HG03135 (cell line): Measurements from ENCODE around the gene MBTD1.
"Not testable (repeated sequence)": the region's sequence is repeated elsewhere in the genome, so short reads cannot be mapped to it uniquely, and the experiment has no call there.

Source experiments
- ATAC-seq: cut with Tn5 transposase; IDR thresholded peaks from one replicate; pipeline ENCODE4 v1.9.1; 2021; ENCODE audit warnings: mild to moderate bottlenecking, moderate library complexity; ENCODE audit not compliant: unreplicated experiment

MBTD1 gene

DNA sequence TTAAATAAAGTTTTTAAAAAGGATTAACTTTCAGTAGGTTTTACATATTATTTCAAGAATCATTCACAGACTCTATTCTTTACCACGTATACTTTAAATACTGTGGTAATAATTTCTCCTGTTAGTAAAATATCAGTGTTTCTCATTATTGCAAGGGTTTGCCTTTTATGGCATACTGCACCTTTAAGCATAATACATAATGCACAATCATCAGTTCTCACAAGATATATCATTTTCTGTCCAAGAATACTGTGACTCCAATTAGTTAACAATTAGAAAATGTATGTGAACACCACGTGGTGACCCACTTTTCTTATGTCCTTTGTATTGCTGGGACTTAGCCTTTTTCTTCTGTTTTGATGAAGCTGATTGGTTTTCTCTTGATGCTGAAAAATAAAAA is 68.0 kb downstream of the MBTD1 start:
- no peak for ATAC-seq

DNA sequence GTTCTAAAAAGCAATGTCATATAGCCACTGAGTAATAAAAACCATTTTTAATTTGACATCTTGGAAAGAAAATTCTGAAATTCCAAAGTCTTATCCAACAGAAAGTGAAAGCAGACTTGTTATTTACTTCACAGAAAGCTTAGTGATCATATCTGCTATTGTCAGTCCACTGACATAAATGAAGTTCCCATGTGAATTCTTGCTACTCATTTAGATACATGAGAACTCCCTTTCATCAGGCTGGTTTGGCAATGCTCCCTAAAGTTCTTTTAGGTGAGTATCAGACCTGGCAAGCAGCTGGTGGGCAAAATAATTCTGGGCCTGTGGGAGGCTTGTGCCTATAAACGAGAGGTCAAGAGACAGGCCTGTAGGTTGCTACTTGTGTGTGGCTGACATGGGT is 70.2 kb downstream of the MBTD1 start:
- ATAC-seq: no peak

DNA sequence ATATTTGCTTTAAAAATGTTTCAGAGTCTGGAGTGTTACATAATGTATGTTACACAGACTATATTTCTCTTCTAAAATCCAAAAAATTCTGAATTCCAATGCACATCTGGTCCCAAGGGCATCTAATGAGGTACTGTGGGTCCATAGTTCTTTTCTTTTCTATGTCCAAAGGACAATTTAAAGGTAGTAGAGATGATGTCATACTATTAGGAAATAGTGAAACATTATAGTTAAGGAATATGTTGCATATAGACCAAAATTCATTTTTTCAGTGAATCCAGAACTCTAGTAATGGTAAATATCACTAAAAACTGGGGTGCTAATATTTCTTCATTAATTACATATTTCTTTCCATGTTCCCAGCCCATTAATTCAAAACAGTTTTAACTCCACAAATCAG is 70.7 kb downstream of the MBTD1 start:
- no peak for ATAC-seq

DNA sequence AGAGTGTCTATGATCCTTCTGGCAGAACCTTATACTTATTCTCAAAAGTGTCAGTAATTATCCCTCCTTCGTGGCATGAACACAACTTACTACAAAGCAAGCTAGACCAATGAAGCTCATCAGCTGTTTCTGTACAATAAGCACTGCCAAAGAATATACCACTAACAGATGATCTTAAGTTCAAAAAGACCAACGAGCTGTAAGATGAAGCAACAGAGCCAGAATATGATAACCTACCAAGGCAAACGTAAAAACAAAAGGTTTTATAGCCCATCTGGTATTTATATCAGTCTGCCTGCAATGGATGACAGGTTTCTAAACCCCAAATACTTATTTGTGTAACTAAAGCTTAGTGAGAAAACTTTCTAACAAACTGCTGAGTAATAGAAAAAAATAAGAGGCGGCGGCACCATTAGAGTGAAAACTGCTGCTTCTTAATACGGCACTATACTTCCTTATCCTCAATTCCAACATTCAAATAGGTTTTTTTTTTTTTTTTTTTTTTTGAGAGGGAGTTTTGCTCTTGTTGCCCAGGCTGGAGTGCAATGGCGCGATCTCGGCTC is 71.5 kb downstream of the MBTD1 start:
- ATAC-seq: no peak

DNA sequence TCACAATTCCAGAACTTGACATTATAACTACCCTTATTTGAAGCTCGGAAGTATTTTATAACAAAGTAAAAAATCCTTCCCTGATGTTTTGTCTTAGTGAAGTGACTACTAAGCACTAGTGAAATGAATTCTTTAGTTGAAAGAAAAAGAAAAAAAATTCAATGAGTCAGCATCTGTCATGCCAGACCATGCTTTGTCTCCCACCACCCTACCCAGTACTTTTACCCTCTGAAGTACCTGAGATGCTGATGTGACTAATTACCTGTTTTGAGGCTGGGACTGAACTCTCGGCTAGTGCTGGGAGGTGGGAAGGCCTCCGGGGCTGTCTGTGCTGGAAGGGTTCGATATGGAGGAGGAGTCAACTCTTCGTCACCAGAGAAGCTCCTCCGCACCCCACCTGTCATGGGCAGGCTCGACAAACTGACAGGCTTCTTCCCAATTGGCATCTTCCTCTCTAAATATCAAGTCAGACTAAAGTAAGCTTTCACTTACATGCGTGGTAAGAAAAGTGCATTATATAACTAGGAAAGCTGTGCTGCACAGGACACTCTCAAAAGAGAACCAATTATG is 74.0 kb downstream of the MBTD1 start:
- no peak for ATAC-seq

DNA sequence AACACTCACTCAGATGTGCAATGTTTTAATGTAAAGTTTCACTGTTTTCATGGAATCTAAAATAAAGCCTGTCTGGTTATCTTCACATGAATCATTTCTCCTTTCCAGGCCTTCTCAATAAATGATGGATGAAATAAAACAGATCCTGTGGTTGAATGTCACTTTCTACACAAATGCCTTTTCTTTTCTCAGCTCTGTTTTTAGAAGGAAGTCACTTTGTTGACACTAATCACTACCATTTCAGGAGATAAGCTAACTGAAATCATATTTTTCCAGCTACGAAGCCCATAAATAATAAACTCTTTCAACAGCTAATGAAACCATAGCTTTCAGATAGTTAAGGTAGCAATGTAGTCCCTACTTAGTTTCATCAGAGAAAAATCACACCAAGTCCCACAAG is 75.7 kb downstream of the MBTD1 start:
- no peak for ATAC-seq

DNA sequence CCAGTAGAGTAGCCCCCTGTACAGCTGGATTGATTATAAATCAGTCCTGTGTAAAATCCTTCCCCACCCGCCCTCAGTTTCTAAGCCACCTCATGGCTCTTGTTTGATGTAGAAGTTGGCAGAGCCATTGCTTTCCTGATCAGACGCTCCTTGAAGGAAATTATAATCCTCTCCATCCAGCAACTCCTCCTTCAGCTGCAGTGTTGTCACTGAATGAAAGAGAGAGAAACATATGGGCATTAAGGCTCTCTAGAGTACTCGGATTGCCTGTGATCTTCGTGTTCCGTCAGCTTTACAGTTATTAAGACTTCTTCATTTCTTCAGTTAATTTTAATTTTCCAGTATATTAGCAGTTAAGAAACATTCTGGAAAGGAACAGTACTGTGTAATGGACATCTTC is 79.4 kb downstream of the MBTD1 start:
- no peak for ATAC-seq

DNA sequence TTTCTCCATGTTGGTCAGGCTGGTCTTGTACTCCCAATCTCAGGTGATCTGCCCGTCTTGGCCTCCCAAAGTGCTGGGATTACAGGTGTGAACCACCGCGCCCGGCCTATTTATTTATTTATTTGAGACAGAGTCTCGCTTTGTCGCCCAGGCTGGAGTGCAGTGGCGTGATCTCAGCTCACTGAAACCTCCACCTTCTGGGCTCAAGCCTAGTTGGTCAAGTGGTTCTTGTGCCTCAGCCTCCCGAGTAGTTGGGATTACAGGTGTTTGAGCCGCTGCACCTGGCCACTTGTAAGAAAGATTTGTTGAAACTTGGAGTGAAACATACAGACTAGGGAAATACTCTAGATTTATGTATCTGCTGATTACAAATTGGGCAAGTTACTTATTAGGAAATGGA is 87.8 kb downstream of the MBTD1 start:
- ATAC-seq: not testable (repeated sequence)

DNA sequence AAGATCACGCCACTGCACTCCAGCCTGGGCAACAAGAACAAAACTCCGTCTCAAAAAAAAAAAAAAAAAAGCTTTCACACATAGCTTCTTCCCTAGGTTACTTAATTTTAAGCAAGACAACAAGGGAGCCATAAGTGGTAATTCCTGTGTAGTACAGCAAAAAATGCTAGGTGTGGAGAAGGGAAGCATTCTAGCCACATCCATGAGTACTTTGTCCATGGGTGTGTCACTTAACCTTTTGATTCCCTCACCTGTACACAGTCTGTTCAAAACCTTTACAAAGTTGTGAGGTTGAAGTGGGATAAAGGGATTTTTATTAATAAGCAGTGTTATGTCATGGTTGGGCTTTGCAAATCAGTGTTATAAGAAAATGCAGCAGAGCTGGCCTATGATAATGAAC is 89.1 kb downstream of the MBTD1 start:
- ATAC-seq: no peak

DNA sequence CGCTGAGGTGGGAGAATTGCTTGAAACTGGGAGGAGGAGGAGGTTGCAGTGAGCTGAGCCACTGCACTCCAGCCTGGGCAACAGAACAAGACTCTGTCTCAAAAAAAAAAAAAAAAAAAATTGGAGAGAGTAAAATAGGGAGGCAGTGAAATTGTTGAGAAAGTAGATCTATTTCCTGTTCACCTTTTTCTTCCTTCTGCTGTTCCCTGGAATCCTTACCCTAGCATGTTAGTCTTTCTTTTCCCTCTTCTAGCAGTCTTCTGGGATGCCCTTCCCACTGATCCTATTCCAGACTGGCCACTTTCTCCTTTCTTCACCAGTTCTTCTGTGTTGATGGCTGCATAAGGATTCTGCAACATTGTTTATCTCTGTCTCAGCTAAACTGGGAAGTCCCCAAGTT is 90.5 kb downstream of the MBTD1 start:
- ATAC-seq: no peak

DNA sequence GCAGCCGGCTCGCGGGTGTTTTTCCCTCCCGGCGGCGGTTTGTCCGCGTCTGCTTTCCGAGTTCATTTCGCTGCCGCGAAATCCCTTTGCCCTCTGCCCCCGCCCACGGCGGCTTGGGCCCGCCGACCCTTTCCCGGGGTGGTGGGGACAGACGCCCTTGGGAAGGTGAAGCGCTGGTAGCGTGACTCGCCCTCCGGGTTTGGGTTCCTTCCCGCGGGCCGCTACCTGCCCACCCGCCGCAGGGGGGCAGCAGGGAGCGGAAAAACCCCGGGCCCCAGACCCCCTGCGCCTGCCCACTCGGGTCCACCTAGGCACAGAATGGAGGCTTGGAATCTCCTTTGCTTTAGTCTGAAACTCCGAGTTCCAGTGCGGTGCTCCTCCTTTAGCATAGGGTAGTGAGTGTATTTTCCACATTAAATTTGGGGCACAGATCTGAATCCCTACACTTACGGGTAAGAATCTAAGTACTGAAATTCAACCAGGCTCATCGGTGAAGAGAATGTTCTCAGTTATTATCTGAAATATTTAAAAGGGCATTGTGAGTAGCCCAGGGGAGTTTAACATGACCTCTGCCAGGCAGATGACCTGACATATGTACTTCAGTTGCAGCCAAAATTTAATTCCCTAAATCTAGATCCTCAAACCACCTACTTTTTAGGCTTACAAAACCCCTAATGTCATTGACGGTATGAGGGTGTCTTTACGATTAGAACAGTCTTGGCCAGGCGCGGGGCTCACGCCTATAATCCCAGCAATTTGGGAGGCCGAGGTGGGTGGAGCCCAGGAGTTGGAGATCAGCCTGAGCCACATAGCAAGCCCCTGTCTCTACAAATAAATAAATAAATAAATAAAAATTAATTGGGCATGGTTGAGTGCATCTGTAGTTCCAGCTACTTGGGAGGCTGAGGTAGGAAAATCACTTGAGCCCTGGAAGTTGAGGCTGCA is 92.6 kb downstream of the MBTD1 start:
- ATAC-seq: peak; percentile 46

DNA sequence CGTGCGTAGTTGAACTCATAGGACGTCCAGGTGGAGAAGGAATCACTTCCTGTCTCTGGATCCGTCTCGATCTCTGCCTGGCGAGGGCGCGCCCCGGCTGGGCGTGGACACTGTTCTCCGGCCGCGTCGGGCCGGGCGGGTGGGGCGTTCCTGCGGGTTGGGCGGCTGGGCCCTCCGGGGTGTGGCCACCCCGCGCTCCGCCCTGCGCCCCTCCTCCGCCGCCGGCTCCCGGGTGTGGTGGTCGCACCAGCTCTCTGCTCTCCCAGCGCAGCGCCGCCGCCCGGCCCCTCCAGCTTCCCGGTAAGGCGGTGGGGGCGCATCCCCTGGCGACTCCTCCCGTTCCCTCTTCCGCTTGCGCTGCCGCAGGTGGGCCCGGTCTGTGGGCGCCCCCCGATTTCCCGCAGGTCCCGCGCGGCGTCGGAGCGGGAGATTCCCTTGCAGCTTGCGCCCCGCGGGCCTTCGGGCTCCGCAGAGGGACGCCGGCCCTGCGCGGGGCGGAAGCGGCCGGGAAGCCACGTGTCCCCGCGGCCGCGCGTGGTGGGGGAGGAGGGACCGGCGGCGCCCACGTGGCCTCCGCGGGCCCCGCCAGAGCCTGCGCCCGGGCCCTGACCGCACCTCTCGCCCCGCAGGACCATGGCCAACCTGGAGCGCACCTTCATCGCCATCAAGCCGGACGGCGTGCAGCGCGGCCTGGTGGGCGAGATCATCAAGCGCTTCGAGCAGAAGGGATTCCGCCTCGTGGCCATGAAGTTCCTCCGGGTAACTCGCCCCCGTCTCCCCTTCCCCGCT is 93.5 kb downstream of the MBTD1 start, which contains the start of gene NME2:
Gene NME2, plus strand, starts transcription at position 214 of the 789 bp plus-strand sequence. Its CDS starts 420 bp downstream, at position 634.
- ATAC-seq: peak; percentile 83

DNA sequence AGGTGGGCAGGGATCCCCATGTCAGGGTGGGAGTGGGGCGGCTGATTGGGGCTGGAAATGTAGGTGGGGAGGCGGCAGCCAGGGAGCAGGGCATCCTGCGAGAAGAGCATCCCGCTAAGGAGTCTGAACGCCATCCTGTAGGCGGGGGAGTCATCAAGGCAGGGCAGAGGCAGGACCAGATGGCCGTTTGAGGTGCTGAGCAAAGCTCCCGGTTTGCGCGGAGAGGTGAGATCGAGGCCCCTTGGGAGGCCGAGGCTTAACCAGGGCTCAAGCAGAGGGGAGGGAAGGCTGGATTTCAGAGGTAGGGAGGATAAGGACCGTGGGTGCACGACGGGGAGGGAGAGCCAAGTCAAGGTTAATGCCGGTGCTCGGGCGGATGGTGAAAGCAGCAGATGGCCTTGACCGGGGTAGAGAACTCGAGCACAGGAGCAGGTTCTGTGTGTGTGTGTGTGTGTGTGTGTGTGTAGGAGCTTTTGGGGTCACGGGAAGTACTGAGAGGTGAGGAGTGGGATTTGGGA is 94.1 kb downstream of the MBTD1 start:
- peak; percentile 15 for ATAC-seq

DNA sequence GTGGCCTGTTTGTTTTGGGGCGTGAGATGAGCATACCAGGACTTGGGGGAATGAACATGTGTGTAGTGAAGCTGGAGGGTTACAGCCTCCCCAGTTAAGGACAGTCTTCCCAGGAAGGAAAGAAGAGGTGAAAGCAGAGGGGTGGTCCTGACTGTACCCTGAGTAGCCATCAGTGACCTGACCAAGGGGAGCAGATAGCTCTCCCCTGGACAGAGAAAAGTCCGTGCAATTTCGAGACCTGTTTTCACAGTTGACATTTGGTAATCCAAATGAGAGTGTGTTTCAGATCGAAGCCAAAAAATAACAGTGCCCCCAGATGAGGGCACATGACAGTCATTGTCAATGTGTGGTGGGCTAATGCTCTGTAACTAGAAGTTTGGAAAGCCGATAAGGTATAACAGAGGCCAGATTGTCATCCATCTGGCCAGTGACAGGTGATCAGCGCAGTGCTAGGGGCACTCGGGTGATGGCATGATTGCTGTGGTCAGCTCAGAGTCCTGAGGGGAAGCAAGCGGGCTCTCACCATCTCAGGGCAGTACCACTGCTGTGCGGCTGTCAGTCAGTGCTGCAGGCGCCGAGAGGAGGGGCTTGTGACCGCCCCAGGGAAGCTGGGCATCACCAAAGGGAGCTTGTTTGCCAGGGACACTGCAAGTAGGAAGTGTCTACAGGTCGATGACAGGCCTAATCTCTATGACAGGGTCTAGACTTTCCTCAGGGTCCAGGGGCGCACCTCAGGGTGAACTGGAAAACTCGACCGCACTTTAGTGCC is 94.8 kb downstream of the MBTD1 start:
- ATAC-seq: no peak

DNA sequence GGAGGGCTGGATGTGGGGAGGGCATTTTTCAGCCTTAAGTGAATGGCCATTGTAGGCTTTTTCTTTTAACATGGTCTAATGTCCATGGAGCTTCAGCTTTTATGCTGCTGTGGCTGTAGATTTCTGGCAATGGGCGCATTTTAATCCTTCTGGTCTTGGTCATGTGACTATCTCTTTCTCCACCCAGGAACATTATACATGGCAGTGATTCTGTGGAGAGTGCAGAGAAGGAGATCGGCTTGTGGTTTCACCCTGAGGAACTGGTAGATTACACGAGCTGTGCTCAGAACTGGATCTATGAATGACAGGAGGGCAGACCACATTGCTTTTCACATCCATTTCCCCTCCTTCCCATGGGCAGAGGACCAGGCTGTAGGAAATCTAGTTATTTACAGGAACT is 98.3 kb downstream of the MBTD1 start:
- no peak for ATAC-seq

DNA sequence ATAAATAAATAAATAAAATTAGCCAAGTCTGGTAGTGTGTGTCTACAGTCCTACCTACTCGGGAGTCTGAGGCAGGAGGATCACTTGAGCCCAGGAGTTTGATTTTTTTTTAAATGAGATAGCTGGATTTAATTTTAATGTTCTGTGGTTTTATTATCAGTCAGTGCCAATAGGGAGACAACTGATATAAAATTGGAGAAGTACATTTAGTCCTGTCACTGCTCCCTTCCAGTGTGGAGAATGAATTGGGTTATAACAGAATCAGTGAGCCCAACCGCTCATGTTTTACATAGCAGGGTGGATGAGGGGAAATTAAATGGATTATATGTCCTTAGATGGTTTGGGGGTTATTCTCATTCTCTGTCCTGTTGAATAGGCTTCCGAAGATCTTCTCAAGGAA is 100.2 kb downstream of the MBTD1 start:
- ATAC-seq: no peak

DNA sequence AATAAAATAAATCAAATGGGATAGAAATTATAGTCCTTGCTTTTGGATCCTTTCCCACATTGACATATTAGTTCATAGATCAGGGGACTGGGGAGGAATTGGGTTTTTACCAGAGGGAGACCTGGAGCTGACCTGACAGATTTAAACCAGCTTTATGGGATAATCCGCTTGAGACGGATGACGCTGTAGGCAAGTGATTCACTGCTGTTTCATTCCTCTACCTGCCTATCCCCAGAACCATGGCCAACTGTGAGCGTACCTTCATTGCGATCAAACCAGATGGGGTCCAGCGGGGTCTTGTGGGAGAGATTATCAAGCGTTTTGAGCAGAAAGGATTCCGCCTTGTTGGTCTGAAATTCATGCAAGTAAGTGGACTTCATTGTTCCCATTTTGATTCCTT is 104.4 kb downstream of the MBTD1 start:
- ATAC-seq: no peak

DNA sequence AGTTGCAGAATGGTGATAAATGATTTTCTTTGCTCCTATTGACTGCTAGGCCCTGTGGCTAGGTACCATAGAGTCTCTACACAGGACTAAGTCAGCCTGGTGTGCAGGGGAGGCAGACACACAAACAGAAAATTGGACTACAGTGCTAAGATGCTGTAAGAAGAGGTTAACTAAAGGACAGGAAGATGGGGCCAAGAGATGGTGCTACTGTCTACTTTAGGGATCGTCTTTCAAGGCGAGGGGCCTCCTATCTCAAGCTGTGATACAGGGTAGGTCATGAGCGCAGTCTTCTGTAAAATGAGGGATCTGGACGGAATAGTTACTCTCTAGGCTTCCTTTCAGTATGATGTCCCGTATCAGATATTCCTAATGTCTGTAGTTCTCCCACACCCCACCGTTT is 105.7 kb downstream of the MBTD1 start:
- ATAC-seq: no peak

DNA sequence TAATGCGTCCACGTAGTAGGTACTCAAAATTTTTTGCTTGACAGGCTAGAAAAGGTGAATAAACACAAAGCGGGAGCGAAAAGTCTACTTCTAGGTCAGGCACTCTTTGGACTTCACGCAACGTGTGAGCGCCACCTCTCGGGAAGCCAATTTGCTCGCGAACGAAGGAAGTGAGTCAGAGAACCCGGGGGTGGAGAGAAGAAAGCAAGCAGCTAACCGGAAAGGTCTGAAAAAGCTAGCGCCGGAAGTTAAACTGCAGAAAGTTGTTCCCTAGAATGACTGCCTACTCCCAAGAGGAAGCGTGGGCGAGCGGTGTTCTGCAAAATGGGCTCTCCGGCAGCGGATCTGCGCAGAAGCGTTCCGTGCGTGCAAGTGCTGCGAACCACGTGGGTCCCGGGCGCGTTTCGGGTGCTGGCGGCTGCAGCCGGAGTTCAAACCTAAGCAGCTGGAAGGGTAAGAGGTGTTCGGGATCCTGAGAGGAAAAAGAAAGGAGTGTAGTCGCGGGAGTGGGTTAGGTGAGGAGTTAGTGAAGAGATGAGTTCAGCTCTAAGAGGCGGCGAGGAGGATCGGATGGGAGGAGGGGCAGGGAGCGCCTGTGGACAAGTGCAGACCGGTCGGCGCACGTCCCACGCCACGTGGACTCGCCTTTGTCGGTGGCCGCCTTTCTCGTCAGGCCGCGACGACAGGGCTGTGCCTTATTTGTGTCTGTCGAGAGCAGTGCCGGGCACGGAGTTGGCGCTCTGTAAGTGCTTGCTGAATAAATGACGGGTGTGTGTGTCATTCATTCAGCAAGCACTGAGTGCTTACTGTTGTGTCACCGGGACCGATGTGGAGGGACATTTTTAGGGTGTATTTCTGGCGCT is 106.4 kb downstream of the MBTD1 start, which contains the start of gene NME1:
Gene NME1, plus strand, starts transcription at position 350 of the 863 bp plus-strand sequence. CDS start 2,096 bp downstream, outside the sequence.
- peak; percentile 92 for ATAC-seq
